AG09319 (cell line): ENCODE data around the gene AIP.

Experiments used
- DNase-seq: peaks from one replicate; pipeline ENCODE4 v3.0.0-alpha.2; 2010; ENCODE audit warnings: low read depth; ENCODE audit errors: extremely low read depth
- TF ChIP-seq, protein P1 (sequence below): IDR thresholded peaks from 2 replicates; pipeline ENCODE4 v1.5.1; 2011; ENCODE audit warnings: low read depth, mild to moderate bottlenecking, inconsistent platforms, low read length, moderate library complexity

Gene AIP

DNA sequence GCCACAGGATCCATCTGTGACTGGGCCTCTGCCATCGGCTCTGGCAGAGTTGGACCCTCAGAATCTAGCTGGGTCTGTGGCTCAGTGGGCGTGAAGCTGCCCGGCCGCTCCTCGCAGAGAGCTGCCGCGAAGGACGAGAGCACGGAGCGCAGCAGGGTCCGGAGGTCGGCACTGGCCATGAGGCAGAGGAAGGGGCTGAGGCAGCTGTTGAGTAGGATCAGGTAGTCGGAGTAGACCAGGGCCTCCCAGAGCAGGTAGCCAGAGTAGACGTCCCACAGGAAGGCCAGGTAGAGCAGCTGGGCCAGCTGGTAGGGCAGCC, 31.2 kb upstream of the AIP start:
- TF ChIP-seq, protein P1, sequence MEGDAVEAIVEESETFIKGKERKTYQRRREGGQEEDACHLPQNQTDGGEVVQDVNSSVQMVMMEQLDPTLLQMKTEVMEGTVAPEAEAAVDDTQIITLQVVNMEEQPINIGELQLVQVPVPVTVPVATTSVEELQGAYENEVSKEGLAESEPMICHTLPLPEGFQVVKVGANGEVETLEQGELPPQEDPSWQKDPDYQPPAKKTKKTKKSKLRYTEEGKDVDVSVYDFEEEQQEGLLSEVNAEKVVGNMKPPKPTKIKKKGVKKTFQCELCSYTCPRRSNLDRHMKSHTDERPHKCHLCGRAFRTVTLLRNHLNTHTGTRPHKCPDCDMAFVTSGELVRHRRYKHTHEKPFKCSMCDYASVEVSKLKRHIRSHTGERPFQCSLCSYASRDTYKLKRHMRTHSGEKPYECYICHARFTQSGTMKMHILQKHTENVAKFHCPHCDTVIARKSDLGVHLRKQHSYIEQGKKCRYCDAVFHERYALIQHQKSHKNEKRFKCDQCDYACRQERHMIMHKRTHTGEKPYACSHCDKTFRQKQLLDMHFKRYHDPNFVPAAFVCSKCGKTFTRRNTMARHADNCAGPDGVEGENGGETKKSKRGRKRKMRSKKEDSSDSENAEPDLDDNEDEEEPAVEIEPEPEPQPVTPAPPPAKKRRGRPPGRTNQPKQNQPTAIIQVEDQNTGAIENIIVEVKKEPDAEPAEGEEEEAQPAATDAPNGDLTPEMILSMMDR = no peak
- DNase-seq = no peak

DNA sequence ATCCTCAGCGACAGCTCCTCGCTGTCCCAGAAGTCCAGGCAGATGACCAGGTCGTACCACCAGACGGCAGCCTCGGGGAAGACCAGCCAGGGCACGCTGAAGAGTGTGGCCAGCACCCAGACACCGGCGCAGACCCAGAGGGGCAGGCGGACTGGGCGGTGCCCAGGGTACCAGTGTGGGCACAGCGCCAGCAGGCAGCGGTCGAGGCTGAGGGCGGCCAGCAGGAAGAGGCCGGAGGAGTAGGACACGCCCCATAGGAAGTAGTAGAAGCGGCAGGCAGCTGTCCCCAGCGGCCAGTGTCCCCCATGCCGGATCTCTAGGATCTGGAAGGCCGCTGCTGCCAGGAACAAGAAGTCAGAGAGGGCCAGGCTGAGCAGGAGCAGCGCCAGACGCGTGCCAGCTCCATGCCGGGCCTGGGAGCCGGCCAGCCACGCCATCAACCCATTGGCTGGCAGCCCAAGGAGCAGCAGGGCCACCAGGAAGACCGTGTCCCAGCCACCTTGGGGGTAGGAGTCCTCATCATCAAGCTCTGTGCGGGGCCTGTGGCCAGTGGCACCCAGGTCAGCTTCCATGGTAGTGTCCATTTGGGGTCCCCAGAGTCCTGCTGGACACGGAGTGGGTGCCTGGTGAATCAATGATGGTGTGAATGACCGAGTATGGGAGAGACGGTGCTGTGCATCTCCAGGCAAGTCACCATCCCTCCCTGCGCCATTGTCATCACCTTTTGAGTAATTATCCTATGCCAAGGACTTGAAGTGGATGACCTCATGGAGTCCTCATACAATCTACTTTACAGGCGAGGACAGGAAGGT, 30.5 kb upstream of the AIP start, which contains the start of gene GPR152:
TSS of gene GPR152 (minus strand) at position 589 of the 812 bp plus-strand sequence. CDS start at position 584, 5 bp downstream.
- TF ChIP-seq, protein P1 = no peak
- DNase-seq = no peak

DNA sequence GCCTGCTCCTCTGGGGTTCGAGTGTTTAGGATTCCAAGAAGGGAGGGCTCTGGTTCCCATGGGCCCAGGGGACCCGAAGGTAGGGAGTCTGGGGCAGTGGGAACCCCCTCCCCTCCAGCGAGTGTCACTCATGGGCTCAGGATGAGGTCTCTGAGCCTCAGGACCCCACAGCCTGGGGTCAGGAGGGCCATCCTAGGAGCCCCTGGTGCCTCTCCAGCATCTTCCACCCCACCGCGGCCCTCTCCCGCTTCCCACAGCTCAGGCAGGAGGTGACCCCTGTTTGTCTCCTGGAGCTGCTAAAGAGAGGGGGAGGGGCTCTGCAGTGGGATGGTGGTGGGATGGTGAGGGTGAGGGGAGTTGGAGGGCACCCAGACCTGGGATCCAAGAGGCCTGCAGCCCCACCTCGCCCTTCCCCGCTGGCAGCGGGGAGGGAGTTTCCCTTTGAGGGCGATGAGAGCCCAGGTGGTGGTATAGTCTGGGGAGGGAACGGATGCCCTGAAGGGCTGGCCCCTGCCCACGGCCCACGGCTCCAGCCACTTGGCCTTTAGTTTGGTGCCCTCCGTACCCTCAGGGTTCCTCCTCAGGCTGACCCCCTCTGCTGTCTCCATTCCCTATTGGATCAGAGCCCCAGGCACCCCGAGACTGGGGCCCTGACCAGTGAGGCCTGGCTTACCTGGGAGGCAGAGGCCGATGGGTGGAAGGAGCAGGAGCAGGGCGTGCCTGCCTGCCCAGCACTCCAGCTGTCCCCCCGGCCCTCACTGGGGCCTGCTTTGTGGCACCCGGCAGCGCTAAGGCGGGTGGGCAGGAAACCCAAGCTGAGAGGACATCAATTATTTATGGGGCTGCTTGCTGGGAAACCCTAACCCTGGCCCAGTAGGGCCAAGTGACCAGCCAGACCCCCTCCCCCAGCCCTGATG, 28.8 kb upstream of the AIP start:
- DNase-seq = no peak
- TF ChIP-seq, protein P1 = no peak

DNA sequence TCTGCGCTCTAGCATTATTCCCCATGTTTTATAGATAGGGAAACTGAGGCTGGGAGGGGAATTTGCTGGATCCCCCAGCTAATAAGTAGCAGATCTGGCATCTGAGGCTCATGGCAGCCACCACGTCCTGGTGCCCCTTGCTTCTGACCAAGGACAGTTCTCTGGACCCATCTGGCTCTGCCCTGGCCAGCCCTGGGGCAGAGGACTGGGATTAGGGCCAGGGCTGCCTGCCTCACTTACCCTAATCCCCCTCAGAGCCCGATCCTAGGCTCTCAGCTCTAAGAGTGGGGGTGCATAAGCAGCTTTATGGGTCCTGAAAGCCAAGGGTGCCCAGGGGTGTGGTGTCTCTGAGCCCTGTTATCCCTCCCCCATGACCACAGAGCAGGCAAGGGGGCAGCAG, 27.8 kb upstream of the AIP start, which contains the start of gene CABP4:
TSS of gene CABP4 (plus strand) at position 301 of the 400 bp plus-strand sequence. CDS start at position 371, 70 bp downstream.
- TF ChIP-seq, protein P1 = no peak
- DNase-seq = no peak

DNA sequence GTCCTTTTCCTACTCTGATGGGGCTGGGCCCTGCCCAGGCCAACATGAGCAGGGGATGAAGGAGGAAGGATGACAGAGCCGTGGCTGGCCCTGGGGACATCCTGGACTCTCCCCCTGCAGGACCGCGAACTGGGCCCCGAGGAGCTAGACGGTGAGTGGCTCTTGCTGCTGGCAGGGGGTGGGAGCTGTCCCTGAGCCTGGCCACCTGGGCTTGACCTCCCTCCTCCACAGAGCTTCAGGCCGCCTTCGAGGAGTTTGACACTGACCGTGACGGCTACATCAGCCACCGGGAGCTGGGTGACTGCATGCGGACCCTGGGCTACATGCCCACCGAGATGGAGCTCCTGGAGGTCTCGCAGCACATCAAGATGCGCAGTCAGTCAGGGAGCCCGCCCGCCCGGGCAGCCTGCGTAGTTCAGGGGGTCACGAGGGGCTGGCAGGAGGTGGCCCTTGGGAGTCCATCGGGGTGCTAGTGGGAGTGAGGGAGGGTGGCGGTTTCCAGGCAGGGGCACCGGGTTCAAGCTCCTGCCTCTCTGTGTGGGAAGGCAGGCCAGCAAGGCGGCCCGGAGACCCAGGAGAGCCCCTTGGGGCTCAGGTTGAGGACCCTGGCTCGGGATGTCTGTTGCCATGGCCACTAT, 26.6 kb upstream of the AIP start:
- TF ChIP-seq, protein P1 = no peak

DNA sequence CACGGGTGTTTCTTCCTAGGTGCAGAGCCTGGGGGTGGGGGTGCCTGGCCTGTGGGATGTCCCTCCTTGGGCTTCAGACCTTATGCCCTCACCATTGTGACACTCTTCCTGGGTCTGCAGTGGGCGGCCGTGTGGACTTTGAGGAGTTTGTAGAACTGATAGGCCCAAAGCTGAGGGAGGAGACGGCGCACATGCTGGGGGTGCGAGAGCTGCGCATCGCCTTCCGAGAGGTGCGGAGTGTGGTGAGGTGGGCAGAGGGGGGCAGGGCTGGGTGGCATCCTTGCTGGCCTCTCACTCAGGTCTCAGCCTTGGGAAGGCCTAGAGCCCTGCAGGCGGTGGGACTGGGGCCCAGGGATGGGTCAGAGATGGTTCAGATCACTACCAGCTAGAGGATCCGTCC, 25.4 kb upstream of the AIP start:
- DNase-seq = no peak
- TF ChIP-seq, protein P1 = no peak

More for the DNA sequence above, 26.6 kb upstream of the AIP start:
- DNase-seq = no peak
